GM13976 (cell line): ENCODE measurements around the gene ATG16L2.
A peak's percentile ranks its signal among the peaks of the same experiment; 100 is the strongest.

Experiments used
- DNase-seq: peaks from one replicate; pipeline ENCODE4 v3.0.0; 2012; ENCODE audit warnings: low spot score
- in situ Hi-C: fragments of 300-500 bp; cut with MboI; formaldehyde crosslinking; loops from one replicate; pipeline ENCODE4 v1.12.0; 2022; ENCODE audit warnings: low sequenced_read_pairs, mixed read lengths, inconsistent platforms; ENCODE audit not compliant: unreplicated experiment
- TF ChIP-seq, protein P1 (sequence below): IDR thresholded peaks from 2 replicates; pipeline ENCODE4 v1.5.1; 2012; ENCODE audit warnings: borderline replicate concordance, mild to moderate bottlenecking; ENCODE audit not compliant: insufficient read depth; ENCODE audit errors: extremely low read depth, missing control alignments, control extremely low read depth

ATG16L2 gene, protein sequence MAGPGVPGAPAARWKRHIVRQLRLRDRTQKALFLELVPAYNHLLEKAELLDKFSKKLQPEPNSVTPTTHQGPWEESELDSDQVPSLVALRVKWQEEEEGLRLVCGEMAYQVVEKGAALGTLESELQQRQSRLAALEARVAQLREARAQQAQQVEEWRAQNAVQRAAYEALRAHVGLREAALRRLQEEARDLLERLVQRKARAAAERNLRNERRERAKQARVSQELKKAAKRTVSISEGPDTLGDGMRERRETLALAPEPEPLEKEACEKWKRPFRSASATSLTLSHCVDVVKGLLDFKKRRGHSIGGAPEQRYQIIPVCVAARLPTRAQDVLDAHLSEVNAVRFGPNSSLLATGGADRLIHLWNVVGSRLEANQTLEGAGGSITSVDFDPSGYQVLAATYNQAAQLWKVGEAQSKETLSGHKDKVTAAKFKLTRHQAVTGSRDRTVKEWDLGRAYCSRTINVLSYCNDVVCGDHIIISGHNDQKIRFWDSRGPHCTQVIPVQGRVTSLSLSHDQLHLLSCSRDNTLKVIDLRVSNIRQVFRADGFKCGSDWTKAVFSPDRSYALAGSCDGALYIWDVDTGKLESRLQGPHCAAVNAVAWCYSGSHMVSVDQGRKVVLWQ

DNA sequence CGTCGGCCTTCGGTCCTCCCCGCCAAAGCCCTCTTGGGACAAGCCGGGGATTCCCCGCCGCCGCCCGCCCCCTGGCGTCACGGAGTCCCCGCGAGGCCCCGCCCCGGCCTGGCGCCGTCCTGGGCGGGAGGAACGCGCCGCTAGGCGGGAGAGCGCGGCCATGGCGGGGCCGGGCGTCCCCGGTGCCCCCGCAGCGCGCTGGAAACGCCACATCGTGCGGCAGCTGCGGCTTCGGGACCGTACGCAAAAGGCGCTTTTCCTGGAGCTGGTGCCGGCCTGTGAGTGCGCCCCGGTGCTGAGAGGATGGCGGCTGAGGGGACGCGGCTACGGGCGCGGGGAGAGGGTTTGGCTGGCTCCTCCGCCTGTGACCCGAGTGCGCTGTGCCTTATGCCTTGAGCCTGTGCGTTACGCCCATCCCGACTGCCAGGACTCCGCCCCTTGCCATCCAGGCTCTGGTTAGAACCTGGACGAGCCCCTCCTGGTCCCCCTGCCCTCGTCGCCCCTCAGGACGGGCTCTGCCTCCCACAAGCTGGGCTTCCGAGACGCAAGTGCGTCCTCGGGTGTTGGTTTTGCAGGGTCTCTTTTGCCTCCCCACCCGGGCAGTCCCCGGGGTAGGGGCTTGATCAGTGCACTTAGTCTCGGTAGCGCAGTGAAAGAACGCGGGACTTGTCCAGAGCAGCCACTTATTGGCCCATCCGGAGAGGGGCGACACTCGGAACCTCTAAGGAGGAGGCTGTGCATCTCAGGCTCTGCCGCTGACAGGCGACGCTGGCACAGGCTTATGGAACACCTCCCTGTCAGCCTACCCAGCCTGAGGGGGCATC lies at the start of gene ATG16L2:
TSS of gene ATG16L2 (plus strand) at position 126 of the 824 bp plus-strand sequence. CDS start at position 161, 35 bp downstream.
- in situ Hi-C loops = no loop called here
- TF ChIP-seq, protein P1, sequence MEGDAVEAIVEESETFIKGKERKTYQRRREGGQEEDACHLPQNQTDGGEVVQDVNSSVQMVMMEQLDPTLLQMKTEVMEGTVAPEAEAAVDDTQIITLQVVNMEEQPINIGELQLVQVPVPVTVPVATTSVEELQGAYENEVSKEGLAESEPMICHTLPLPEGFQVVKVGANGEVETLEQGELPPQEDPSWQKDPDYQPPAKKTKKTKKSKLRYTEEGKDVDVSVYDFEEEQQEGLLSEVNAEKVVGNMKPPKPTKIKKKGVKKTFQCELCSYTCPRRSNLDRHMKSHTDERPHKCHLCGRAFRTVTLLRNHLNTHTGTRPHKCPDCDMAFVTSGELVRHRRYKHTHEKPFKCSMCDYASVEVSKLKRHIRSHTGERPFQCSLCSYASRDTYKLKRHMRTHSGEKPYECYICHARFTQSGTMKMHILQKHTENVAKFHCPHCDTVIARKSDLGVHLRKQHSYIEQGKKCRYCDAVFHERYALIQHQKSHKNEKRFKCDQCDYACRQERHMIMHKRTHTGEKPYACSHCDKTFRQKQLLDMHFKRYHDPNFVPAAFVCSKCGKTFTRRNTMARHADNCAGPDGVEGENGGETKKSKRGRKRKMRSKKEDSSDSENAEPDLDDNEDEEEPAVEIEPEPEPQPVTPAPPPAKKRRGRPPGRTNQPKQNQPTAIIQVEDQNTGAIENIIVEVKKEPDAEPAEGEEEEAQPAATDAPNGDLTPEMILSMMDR = peak; percentile 38

DNA sequence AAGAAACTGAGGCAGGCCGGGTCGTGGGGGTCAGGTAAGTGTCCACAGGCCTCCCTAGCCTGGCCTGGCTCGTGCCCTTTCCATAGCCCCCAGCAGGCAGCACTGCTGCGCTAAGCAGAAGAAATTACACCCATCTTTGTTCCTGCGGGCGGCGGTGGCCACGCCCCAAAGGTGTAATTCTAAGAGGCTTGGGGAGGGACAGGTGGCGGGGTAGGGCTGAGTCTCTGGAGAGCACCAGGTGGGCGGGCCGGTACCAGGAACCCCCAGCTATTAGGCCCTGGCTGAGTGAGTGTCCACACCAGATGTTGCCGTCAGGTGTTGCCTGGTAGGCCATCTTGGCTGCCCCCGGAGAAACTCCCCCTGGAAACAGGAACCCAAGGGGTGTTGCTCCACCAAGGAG lies 49.7 kb upstream of the ATG16L2 start:
- TF ChIP-seq, protein P1 = no peak
- DNase-seq = no peak
- in situ Hi-C loops = no loop called here

More for the DNA sequence above, at the start of gene ATG16L2:
- DNase-seq = peak; percentile 96

DNA sequence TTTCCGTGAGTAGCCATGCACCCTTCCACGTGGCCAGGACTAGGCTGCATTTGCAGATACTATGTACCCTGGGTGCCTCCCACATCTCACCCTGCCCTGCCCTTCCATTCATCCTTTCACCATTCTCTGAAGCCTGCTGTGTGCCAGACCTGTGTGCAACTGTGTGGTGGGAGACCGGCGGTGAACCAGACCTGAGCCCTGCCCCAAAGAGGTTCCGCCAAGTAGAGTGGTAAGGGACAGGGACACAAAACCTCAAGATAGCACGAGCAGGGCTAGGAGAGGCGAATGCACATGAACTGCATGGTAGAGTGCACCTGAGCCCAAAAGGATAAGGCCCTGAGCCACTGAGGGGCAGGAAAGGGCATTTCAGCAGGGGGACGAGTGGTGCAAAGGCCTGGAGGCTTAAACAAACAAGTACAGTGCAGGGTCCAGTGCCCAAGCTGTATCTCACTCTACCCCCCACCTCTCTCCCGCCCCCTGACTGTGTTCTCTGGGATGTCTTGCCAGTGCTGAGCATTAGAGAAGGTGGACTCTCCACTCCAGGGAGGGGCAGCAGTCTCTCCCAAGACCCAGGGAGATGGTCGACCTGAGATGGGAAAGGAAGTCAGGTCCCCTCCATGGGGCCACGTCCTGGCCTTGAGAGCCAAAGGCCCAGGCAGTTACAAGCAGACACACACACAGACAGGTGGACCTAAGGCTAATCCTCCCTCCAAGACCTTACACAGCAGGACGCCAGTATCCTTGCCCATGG lies 47.9 kb upstream of the ATG16L2 start:
- TF ChIP-seq, protein P1 = no peak
- no peak for DNase-seq
- in situ Hi-C loops = no loop called here

DNA sequence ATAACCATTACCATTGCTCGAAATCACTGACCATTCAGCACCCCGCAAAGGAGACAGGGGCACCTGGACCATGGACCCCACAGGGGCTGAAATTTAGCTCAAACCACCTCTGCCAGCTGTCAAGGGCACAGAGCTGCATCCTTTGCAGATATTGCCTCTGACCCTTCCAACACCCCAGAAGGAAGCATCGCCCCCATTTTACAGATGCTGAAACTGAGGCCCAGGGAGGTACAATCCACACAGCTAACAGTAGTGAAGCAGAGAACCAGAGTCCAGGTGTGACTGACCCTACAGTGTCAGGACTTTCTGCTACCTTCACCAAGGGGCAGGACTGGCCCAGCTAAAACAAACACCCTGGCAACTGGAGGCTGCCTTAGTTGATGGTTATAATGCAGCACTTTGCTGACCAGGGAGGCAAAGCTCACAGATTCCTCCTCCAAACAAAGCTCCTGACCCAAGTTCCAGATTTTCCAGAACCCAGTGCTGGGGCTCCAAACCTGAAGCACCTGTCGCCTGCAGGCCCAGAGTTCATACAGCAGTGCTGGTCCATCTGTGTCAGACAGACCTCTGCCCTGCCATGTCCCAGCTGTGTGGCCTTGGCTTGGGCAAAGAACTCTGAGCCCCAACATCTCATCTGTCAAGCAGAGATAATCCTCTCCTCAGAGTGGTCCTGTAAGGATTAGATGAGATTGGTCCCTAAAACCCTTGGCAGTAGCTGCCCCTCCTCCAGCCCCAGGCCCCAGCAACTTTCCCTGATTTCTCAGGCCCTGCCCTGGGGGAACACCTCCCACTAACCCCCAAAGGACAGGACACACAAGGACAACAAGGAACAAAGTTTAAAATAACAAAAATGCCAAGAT lies 46.8 kb upstream of the ATG16L2 start:
- no peak for DNase-seq
- TF ChIP-seq, protein P1 = no peak
- in situ Hi-C loops = no loop called here

DNA sequence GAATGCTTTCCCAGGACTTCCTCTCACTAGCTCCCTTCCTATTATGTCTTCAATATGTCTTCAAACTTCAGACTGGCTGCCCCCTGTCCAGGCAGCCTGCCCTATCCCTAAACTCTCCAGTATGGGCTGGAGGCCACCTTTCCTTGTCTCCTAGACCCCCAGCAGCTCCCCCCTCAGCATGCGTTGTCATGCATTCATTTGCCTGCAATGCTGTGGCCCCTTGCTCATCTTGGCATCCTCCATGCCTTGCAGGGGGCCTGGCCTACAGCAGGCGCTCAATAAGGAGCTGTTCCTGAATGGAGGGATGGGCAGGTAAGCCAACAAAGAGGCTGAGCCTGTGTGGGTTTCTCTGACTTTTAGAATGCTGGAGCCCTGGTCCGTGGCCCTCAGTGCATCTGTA lies 45.6 kb upstream of the ATG16L2 start:
- TF ChIP-seq, protein P1 = no peak
- DNase-seq = no peak
- in situ Hi-C loops = no loop called here
